ENCODE results near the gene SPATA31D1. TPM values are rescaled to one million over a fixed set of nuclear protein-coding genes. Genes with fewer than 3 reads are reported as not detected.

The SPATA31D1 gene
- polyA plus RNA-seq, 1 of the 3 experiments (the other 2 are of a cell fraction): not detected

GRCh38 chr9:81955625-81956024, 32.9 kb upstream of the SPATA31D1 start:
- Histone ChIP-seq H3K4me1 (ENCODE audit: control insufficient read depth in 1 of 2, insufficient read depth in 2 of 2, low read depth in 1 of 2, low read length in 1 of 2) (no peaks in the 10 kb centered on the region), H3K4me2 (no peak overlapping the region), H3K27me3 (ENCODE audit: insufficient read depth) (no peaks in the 10 kb centered on the region), H4K20me1 (ENCODE audit: insufficient read depth) (no peaks in the 10 kb centered on the region), H3K9me2 (no peaks in the 10 kb centered on the region), H3K9ac (no peak overlapping the region), H3K27ac (ENCODE audit: low read depth in 2 of 2, low read length in 1 of 2) (no peak overlapping the region), H3K4me3 (ENCODE audit: low read depth in 2 of 2, low read length in 1 of 2) (no peak overlapping the region), H3K36me3 (replicated peaks in 1 of 2; ENCODE audit: control insufficient read depth in 1 of 2, insufficient read depth in 2 of 2, low read length in 1 of 2) (no peaks in the 10 kb centered on the region), H3K9me3 (0 out of 2 replicates have a peak, but pooled peaks cover 3% of the 10 kb centered on the region), H3F3A (replicated peaks; ENCODE audit: insufficient read depth) (no peaks in the 10 kb centered on the region), H2AFZ (ENCODE audit: low read depth) (no peak overlapping the region), H3K79me2 (ENCODE audit: insufficient read depth) (no peaks in the 10 kb centered on the region)
- no peak for DNase-seq
- POLR2A ChIA-PET: no interaction called here
- TF ChIP-seq SIN3A (IDR thresholded peaks at IDR 0.05; ENCODE audit: borderline replicate concordance, low read depth, low read length): no peak
- CTCF ChIA-PET: no interaction called here

GRCh38 chr9:81964218-81965171, 24.1 kb upstream of the SPATA31D1 start:
- H2AFZ ChIP-seq (ENCODE audit: low read depth): no peak overlapping the region
- CTCF ChIA-PET: no interaction called here

GRCh38 chr9:81968026-81968425, 20.5 kb upstream of the SPATA31D1 start:
- H3K79me2 ChIP-seq (ENCODE audit: insufficient read depth): no peaks in the 10 kb centered on the region
- ChIA-PET CTCF (no interaction called here), POLR2A (no interaction called here)
- H3K9ac ChIP-seq: no peak overlapping the region
- H3K27me3 ChIP-seq (ENCODE audit: insufficient read depth): no peaks in the 10 kb centered on the region
- no peak overlapping the region for H3K4me3 ChIP-seq (ENCODE audit: low read depth in 2 of 2, low read length in 1 of 2)
- no peak overlapping the region for H2AFZ ChIP-seq (ENCODE audit: low read depth)
- WGBS (ENCODE audit: low lambda C conversion rate): 69% methylated on average over 3 of the region's 3 CpGs
- H3K36me3 ChIP-seq (replicated peaks in 1 of 2; ENCODE audit: control insufficient read depth in 1 of 2, insufficient read depth in 2 of 2, low read length in 1 of 2): no peaks in the 10 kb centered on the region
- H3K27ac ChIP-seq (ENCODE audit: low read depth in 2 of 2, low read length in 1 of 2): no peak overlapping the region
- H4K20me1 ChIP-seq (ENCODE audit: insufficient read depth): no peaks in the 10 kb centered on the region
- H3F3A ChIP-seq (replicated peaks; ENCODE audit: insufficient read depth): no peaks in the 10 kb centered on the region
- no peaks in the 10 kb centered on the region for H3K9me2 ChIP-seq
- TF ChIP-seq POLR2AphosphoS5 (IDR thresholded peaks at IDR 0.05; ENCODE audit: low read depth, low read length) (no peak), TAF1 (IDR thresholded peaks at IDR 0.05; ENCODE audit: borderline replicate concordance, low read depth, low read length) (no peak), SMC3 (IDR thresholded peaks at IDR 0.05; ENCODE audit: low read depth, low read length) (no peak), FOXM1 (IDR thresholded peaks at IDR 0.05; ENCODE audit: low read depth) (no peak), YY1 (IDR thresholded peaks at IDR 0.05; ENCODE audit: low read depth) (no peak), MAX (IDR thresholded peaks at IDR 0.05; ENCODE audit: low read depth) (no peak), USF1 (IDR thresholded peaks at IDR 0.05; ENCODE audit: borderline replicate concordance, low read depth) (no peak), EP300 (IDR thresholded peaks at IDR 0.05; ENCODE audit: borderline replicate concordance in 1 of 2, low read depth in 1 of 2, low read length in 1 of 2) (no peak), EZH2phosphoT487 (IDR thresholded peaks at IDR 0.05; ENCODE audit: borderline replicate concordance, low read depth) (no peak), GATA2 (CRISPR knock-in tag; IDR thresholded peaks at IDR 0.05) (no peak), JUND (IDR thresholded peaks at IDR 0.05) (no peak), RAD21 (IDR thresholded peaks at IDR 0.05; ENCODE audit: low read length) (no peak), RFX5 (IDR thresholded peaks at IDR 0.05; ENCODE audit: low read length) (no peak), GABPA (IDR thresholded peaks at IDR 0.05; ENCODE audit: low read depth) (no peak), MEF2A (IDR thresholded peaks at IDR 0.05; ENCODE audit: borderline replicate concordance, low read depth) (no peak), FOSL2 (IDR thresholded peaks at IDR 0.05; ENCODE audit: borderline replicate concordance, low read depth) (no peak), FOXJ3 (CRISPR knock-in tag; IDR thresholded peaks at IDR 0.05) (no peak)
- no peaks in the 10 kb centered on the region for H3K4me1 ChIP-seq (ENCODE audit: control insufficient read depth in 1 of 2, insufficient read depth in 2 of 2, low read depth in 1 of 2, low read length in 1 of 2)
- H3K4me2 ChIP-seq: no peak overlapping the region
- no peak for DNase-seq
- no peaks in the 10 kb centered on the region for H3K9me3 ChIP-seq

More at GRCh38 chr9:81964218-81965171, 24.1 kb upstream of the SPATA31D1 start:
- Histone ChIP-seq H3F3A (replicated peaks; ENCODE audit: insufficient read depth) (no peaks in the 10 kb centered on the region), H3K4me2 (no peak overlapping the region), H3K9me2 (no peaks in the 10 kb centered on the region), H3K4me3 (ENCODE audit: low read depth in 2 of 2, low read length in 1 of 2) (no peak overlapping the region), H3K9me3 (no peaks in the 10 kb centered on the region), H3K27ac (ENCODE audit: low read depth in 2 of 2, low read length in 1 of 2) (no peak overlapping the region), H3K27me3 (ENCODE audit: insufficient read depth) (no peaks in the 10 kb centered on the region), H3K36me3 (replicated peaks in 1 of 2; ENCODE audit: control insufficient read depth in 1 of 2, insufficient read depth in 2 of 2, low read length in 1 of 2) (no peaks in the 10 kb centered on the region), H3K4me1 (ENCODE audit: control insufficient read depth in 1 of 2, insufficient read depth in 2 of 2, low read depth in 1 of 2, low read length in 1 of 2) (no peaks in the 10 kb centered on the region), H3K79me2 (ENCODE audit: insufficient read depth) (no peaks in the 10 kb centered on the region), H3K9ac (no peak overlapping the region), H4K20me1 (ENCODE audit: insufficient read depth) (no peaks in the 10 kb centered on the region)
- POLR2A ChIA-PET: no interaction called here
- TF ChIP-seq IRF3 (IDR thresholded peaks at IDR 0.05; ENCODE audit: low read depth, low read length): no peak
- WGBS (ENCODE audit: low lambda C conversion rate): 34% methylated on average over 6 of the region's 6 CpGs
- DNase-seq: no peak

Data from SK-N-SH (cell line).